ENCODE measurements around the gene EBF3.

GRCh38 chr10:129946859-129947258 lies 17.2 kb downstream of the EBF3 start:
- no peak for TF ChIP-seq CTCF (conservative IDR thresholded peaks at IDR 0.05)
- TF ChIP-seq EZH2 (IDR thresholded peaks at IDR 0.05; ENCODE audit: low read depth), result no peak

All from PC-9 (cell line).